GM12878 (cell line): ENCODE results near the gene PGBD5. TPM values are rescaled to one million over a fixed set of nuclear protein-coding genes. Genes with fewer than 3 reads are reported as not detected.

Experiments
- ATAC-seq: fragments of 200-7000 bp; cut with Tn5 transposase; 3 replicates; pipeline ENCODE4 v1.9.1; 2020; ENCODE audit warnings: mild to moderate bottlenecking, moderate library complexity
- BruUV-seq: library from RNA; stranded (reverse); fragments of 400-500 nt; replicated peaks from 2 replicates; lab custom pipeline; 2021; lab: Mats Ljungman, UMichigan
- CTCF ChIA-PET: fragments of 300-600 bp; sonication (Branson Sonifier 250); formaldehyde crosslinking; extraction: SDS; loops from one replicate; lab custom pipeline; 2021; ENCODE audit warnings: inconsistent platforms; lab: Yijun Ruan, JAX
- POLR2A ChIA-PET: fragments of 350-600 bp; formaldehyde crosslinking; extraction: SDS; loops from one replicate; lab custom pipeline; 2021; ENCODE audit warnings: inconsistent platforms; lab: Charles Lee
- RAD21 ChIA-PET: fragments of 300-600 bp; sonication (Branson Sonifier 250); formaldehyde crosslinking; loops from one replicate; lab custom pipeline; 2023; ENCODE audit warnings: antibody characterized with exemption; ENCODE audit not compliant: unreplicated experiment; lab: Charles Lee
- SMC1A ChIA-PET: fragments of 300-600 bp; sonication (Branson Sonifier 250); formaldehyde crosslinking; loops from one replicate; lab custom pipeline; 2023; ENCODE audit not compliant: unreplicated experiment, uncharacterized antibody; lab: Charles Lee
- DNase-seq: peaks from one replicate; pipeline ENCODE4 v3.0.0-alpha.2; 2011; ENCODE audit warnings: low read depth, low spot score
- FAIRE-seq: peaks from 3 replicates; lab custom pipeline; 2011; peaks lifted over from hg19 to GRCh38; lab: Jason Lieb, UNC
- H2AFZ ChIP-seq: 2 replicates; pipeline ENCODE4 v1.6.0; 2011; ENCODE audit warnings: low read depth, low read length, control low read depth; ENCODE audit not compliant: control insufficient read depth
- H3K27ac ChIP-seq: 2 replicates; pipeline ENCODE4 v1.5.1; 2011; ENCODE audit warnings: control low read depth; ENCODE audit not compliant: control insufficient read depth, insufficient read depth
- H3K27me3 ChIP-seq, 2 experiments: replicated peaks in 1 of 2; 2 replicates each; pipeline versions ENCODE4 v1.6.0 to v1.6.1; 2011; ENCODE audit warnings: low read length in 1 of 2; ENCODE audit not compliant: control insufficient read depth in 2 of 2, insufficient read depth in 2 of 2
- H3K36me3 ChIP-seq, 2 experiments: 2 replicates each; pipeline ENCODE4 v1.5.1; 2011; ENCODE audit warnings: low read length in 1 of 2; ENCODE audit not compliant: control insufficient read depth in 2 of 2, insufficient read depth in 2 of 2
- H3K4me1 ChIP-seq: 2 replicates; pipeline ENCODE4 v1.6.1; 2011; ENCODE audit warnings: mild to moderate bottlenecking, low read length, moderate library complexity, mixed read lengths; ENCODE audit not compliant: control insufficient read depth, insufficient read depth
- H3K4me2 ChIP-seq: 2 replicates; pipeline ENCODE4 v1.6.0; 2011; ENCODE audit warnings: control low read depth; ENCODE audit not compliant: control insufficient read depth, insufficient read depth
- H3K4me3 ChIP-seq: fragments of 200-600 bp; sonication (generic); 2 replicates; pipeline ENCODE4 v1.5.1; 2016
- H3K79me2 ChIP-seq: 2 replicates; pipeline ENCODE4 v1.6.0; 2011; ENCODE audit warnings: low read length; ENCODE audit not compliant: control insufficient read depth, insufficient read depth
- H3K9ac ChIP-seq: 2 replicates; pipeline ENCODE4 v1.8.0; 2011; ENCODE audit warnings: low read length, control low read depth, mixed read lengths; ENCODE audit not compliant: control insufficient read depth, insufficient read depth
- H3K9me3 ChIP-seq: replicated peaks from 3 replicates; pipeline ENCODE4 v1.5.1; 2011; ENCODE audit warnings: mild to moderate bottlenecking, low read length; ENCODE audit not compliant: control insufficient read depth, insufficient read depth
- H4K20me1 ChIP-seq: 2 replicates; pipeline ENCODE4 v1.6.0; 2011; ENCODE audit not compliant: control insufficient read depth, insufficient read depth
- ATF7 ChIP-seq: fragments of 450-650 bp; IDR thresholded peaks from 2 replicates; pipeline ENCODE4 v1.6.1; 2016; ENCODE audit warnings: low read depth, mild to moderate bottlenecking
- CHD2 ChIP-seq: IDR thresholded peaks from 2 replicates; pipeline ENCODE4 v1.6.1; 2011; ENCODE audit warnings: low read depth, low read length, improper control_type of control experiment, borderline replicate concordance
- E2F8 ChIP-seq: fragments of 450-650 bp; IDR thresholded peaks from 2 replicates; pipeline ENCODE4 v1.6.1; 2018; ENCODE audit warnings: mild to moderate bottlenecking, low read depth, moderate library complexity; ENCODE audit not compliant: partially characterized antibody
- MTA2 ChIP-seq: fragments of 450-650 bp; IDR thresholded peaks from 2 replicates; pipeline ENCODE4 v1.6.1; 2016; ENCODE audit warnings: low read depth, mild to moderate bottlenecking, moderate library complexity
- NBN ChIP-seq: fragments of 450-650 bp; IDR thresholded peaks from 2 replicates; pipeline ENCODE4 v1.6.1; 2016
- SIN3A ChIP-seq: IDR thresholded peaks from 2 replicates; pipeline ENCODE4 v1.6.1; 2012; ENCODE audit warnings: low read depth, low read length, improper control_type of control experiment
- SMAD5 ChIP-seq: IDR thresholded peaks from 2 replicates; pipeline ENCODE4 v1.6.1; 2016; ENCODE audit warnings: antibody characterized with exemption, low read depth
- USF2 ChIP-seq: IDR thresholded peaks from 2 replicates; pipeline ENCODE4 v1.6.1; 2011; ENCODE audit warnings: low read depth, low read length, improper control_type of control experiment, borderline replicate concordance
- ZNF217 ChIP-seq: fragments of 450-650 bp; IDR thresholded peaks from 2 replicates; pipeline ENCODE4 v1.6.1; 2017; ENCODE audit warnings: antibody characterized with exemption, mild to moderate bottlenecking
- WGBS: methylation state at CpG from one replicate; pipeline ENCODE4 v1.1.6; 2016; ENCODE audit warnings: low lambda C conversion rate; ENCODE audit not compliant: insufficient replicate concordance, insufficient coverage; ENCODE audit errors: missing lambda C conversion rate; 5-methylcytosine and 5-hydroxymethylcytosine counted together
- in situ Hi-C: fragments of 300-500 bp; cut with MboI; formaldehyde crosslinking; loops from 9 replicates; pipeline ENCODE4 v1.14.3; 2018; ENCODE audit warnings: mixed read lengths
- intact Hi-C: fragments of 100-400 bp; cut with micrococcal nuclease; formaldehyde crosslinking; loops from one replicate; pipeline ENCODE4 v1.14.2; 2022; ENCODE audit not compliant: unreplicated experiment
- polyA plus RNA-seq, 11 experiments: library from polyadenylated mRNA; depleted of rRNA in 4 of 11; unstranded in 6 of 11; stranded (reverse) in 5 of 11; fragments of >200 nt; fragmentation: Nextera tagmentation in 4 of 11; fragmentation: Illumina TruSeq in 1 of 11; extraction: Ambion mirVana in 4 of 11; extraction: Trizol in 1 of 11; gene quantifications; 1 replicate in 1 of 11; 2 replicates in 10 of 11; pipeline versions ENCODE4 v1.2.1 to v1.2.3, GENCODE V29; 2011 to 2016; ENCODE audit warnings: inconsistent platforms in 2 of 11, missing spikeins in 2 of 11, low read depth in 1 of 11
- total RNA-seq, 4 experiments: library from RNA; depleted of rRNA in 3 of 4; stranded (reverse); fragments of >200 nt in 3 of 4; fragmentation: Illumina TruSeq in 1 of 4; extraction: Trizol in 1 of 4; gene quantifications; 2 replicates each; pipeline versions ENCODE4 v1.2.1 to v1.2.3, GENCODE V29; 2013 to 2021
- TF ChIP-seq, protein P1 (sequence below): fragments of 450-650 bp; IDR thresholded peaks from 2 replicates; pipeline ENCODE4 v1.6.1; 2017; ENCODE audit warnings: antibody characterized with exemption, mild to moderate bottlenecking, moderate library complexity
- TF ChIP-seq, protein P2 (sequence below): IDR thresholded peaks from 2 replicates; pipeline ENCODE4 v1.6.1; 2011; ENCODE audit warnings: mild to moderate bottlenecking, low read depth, low read length, moderate library complexity; ENCODE audit not compliant: insufficient replicate concordance
- TF ChIP-seq, protein P3 (sequence below): fragments of 450-650 bp; formaldehyde crosslinking; IDR thresholded peaks from 2 replicates; pipeline ENCODE4 v1.5.0; 2022; ENCODE audit warnings: mild to moderate bottlenecking, missing genetic modification characterization

PGBD5 gene
- total and polyA plus RNA-seq, 10 of the 15 experiments (the other 5 are each of a cell fraction or from before 2014, with no cell fraction given), result 0.03 TPM; not detected in 9

- TF ChIP-seq, protein P1, sequence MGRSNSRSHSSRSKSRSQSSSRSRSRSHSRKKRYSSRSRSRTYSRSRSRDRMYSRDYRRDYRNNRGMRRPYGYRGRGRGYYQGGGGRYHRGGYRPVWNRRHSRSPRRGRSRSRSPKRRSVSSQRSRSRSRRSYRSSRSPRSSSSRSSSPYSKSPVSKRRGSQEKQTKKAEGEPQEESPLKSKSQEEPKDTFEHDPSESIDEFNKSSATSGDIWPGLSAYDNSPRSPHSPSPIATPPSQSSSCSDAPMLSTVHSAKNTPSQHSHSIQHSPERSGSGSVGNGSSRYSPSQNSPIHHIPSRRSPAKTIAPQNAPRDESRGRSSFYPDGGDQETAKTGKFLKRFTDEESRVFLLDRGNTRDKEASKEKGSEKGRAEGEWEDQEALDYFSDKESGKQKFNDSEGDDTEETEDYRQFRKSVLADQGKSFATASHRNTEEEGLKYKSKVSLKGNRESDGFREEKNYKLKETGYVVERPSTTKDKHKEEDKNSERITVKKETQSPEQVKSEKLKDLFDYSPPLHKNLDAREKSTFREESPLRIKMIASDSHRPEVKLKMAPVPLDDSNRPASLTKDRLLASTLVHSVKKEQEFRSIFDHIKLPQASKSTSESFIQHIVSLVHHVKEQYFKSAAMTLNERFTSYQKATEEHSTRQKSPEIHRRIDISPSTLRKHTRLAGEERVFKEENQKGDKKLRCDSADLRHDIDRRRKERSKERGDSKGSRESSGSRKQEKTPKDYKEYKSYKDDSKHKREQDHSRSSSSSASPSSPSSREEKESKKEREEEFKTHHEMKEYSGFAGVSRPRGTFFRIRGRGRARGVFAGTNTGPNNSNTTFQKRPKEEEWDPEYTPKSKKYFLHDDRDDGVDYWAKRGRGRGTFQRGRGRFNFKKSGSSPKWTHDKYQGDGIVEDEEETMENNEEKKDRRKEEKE, result no peak
These were observed 72.1 kb downstream of the PGBD5 start (continued) for GRCh38 chr1:230354005-230354404.

GRCh38 chr1:230352537-230352936 is 73.6 kb downstream of the PGBD5 start:
- H3K9ac ChIP-seq, result no peak overlapping the region
- POLR2A ChIA-PET, result no interaction called here
- H3K4me1 ChIP-seq, result no peaks in the 10 kb centered on the region
- no peak overlapping the region for H2AFZ ChIP-seq
- H3K79me2 ChIP-seq, result no peaks in the 10 kb centered on the region
- intact Hi-C loops (no loop called here), in situ Hi-C loops (no loop called here)
- H3K27me3 ChIP-seq, result peaks cover 0 to 6% of the 10 kb centered on the region in 2 experiments; a peak in 3 of 4 replicates
- no peak overlapping the region for H3K27ac ChIP-seq
- 46% methylated on average over 6 of the region's 6 CpGs for WGBS
- SMC1A ChIA-PET, result no interaction called here
- RAD21 ChIA-PET, result no interaction called here
- ATAC-seq (no peak), FAIRE-seq (no peak), DNase-seq (no peak)
- no peak overlapping the region for H3K4me2 ChIP-seq
- H3K4me3 ChIP-seq, result no peak overlapping the region
- H3K36me3 ChIP-seq, result no peaks in the 10 kb centered on the region
- H4K20me1 ChIP-seq, result no peaks in the 10 kb centered on the region
- CTCF ChIA-PET, result no interaction called here
- BruUV-seq, result no TSS peak
- H3K9me3 ChIP-seq, result no peaks in the 10 kb centered on the region
- TF ChIP-seq USF2 (no peak), E2F8 (no peak), ZNF217 (no peak), SMAD5 (no peak), SIN3A (no peak), CHD2 (no peak), ATF7 (no peak), MTA2 (no peak), NBN (no peak)
- TF ChIP-seq, protein P2, sequence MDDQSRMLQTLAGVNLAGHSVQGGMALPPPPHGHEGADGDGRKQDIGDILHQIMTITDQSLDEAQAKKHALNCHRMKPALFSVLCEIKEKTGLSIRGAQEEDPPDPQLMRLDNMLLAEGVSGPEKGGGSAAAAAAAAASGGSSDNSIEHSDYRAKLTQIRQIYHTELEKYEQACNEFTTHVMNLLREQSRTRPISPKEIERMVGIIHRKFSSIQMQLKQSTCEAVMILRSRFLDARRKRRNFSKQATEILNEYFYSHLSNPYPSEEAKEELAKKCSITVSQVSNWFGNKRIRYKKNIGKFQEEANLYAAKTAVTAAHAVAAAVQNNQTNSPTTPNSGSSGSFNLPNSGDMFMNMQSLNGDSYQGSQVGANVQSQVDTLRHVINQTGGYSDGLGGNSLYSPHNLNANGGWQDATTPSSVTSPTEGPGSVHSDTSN, result no peak
- TF ChIP-seq, protein P3, sequence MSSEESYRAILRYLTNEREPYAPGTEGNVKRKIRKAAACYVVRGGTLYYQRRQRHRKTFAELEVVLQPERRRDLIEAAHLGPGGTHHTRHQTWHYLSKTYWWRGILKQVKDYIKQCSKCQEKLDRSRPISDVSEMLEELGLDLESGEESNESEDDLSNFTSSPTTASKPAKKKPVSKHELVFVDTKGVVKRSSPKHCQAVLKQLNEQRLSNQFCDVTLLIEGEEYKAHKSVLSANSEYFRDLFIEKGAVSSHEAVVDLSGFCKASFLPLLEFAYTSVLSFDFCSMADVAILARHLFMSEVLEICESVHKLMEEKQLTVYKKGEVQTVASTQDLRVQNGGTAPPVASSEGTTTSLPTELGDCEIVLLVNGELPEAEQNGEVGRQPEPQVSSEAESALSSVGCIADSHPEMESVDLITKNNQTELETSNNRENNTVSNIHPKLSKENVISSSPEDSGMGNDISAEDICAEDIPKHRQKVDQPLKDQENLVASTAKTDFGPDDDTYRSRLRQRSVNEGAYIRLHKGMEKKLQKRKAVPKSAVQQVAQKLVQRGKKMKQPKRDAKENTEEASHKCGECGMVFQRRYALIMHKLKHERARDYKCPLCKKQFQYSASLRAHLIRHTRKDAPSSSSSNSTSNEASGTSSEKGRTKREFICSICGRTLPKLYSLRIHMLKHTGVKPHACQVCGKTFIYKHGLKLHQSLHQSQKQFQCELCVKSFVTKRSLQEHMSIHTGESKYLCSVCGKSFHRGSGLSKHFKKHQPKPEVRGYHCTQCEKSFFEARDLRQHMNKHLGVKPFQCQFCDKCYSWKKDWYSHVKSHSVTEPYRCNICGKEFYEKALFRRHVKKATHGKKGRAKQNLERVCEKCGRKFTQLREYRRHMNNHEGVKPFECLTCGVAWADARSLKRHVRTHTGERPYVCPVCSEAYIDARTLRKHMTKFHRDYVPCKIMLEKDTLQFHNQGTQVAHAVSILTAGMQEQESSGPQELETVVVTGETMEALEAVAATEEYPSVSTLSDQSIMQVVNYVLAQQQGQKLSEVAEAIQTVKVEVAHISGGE (CRISPR knock-in tag), result no peak
